PC-3 (cell line): ENCODE data around the gene METAP1D.

Experiments used
- EZH2phosphoT487 ChIP-seq: fragments of 300-600 bp; sonication (generic); IDR thresholded peaks from 2 replicates; pipeline ENCODE4 v1.6.1; 2018; ENCODE audit warnings: mild to moderate bottlenecking, antibody characterized with exemption, low read length, borderline replicate concordance
- TF ChIP-seq, protein P1 (sequence below): fragments of 300-600 bp; sonication (generic); conservative IDR thresholded peaks from 2 replicates; pipeline ENCODE4 v1.5.1; 2017; ENCODE audit warnings: antibody characterized with exemption, low read depth, mild to moderate bottlenecking, low read length

DNA sequence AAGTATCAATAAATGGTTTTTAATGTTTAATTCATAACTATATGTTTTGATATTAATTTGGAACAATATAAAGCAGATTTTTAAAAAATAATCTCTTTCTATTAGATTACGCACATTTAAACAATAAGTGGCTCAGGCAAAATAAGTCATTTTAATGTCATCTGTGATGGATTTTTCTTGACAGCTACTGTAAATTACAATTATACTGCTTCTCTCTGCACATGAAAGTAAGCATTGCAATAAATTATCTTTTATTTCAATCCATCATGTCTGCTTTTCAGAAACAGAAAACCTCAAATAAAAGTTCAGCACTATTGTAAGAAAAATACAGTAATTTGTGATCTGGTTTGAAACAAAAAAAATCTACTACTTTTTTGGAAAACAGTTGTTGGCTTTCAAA is 74.5 kb downstream of the METAP1D start:
- TF ChIP-seq EZH2phosphoT487, result no peak
- TF ChIP-seq, protein P1, sequence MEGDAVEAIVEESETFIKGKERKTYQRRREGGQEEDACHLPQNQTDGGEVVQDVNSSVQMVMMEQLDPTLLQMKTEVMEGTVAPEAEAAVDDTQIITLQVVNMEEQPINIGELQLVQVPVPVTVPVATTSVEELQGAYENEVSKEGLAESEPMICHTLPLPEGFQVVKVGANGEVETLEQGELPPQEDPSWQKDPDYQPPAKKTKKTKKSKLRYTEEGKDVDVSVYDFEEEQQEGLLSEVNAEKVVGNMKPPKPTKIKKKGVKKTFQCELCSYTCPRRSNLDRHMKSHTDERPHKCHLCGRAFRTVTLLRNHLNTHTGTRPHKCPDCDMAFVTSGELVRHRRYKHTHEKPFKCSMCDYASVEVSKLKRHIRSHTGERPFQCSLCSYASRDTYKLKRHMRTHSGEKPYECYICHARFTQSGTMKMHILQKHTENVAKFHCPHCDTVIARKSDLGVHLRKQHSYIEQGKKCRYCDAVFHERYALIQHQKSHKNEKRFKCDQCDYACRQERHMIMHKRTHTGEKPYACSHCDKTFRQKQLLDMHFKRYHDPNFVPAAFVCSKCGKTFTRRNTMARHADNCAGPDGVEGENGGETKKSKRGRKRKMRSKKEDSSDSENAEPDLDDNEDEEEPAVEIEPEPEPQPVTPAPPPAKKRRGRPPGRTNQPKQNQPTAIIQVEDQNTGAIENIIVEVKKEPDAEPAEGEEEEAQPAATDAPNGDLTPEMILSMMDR, result no peak
